GM23338 (cell line): ENCODE results near the gene ATP5PB.

ENCODE experiments used
- EZH2 ChIP-seq: fragments of 200-600 bp; sonication (generic); IDR thresholded peaks from one replicate; pipeline ENCODE4 v1.8.0; 2017; ENCODE audit warnings: antibody characterized with exemption, mild to moderate bottlenecking, low read depth; ENCODE audit not compliant: unreplicated experiment
- EZH2phosphoT487 ChIP-seq: fragments of 200-600 bp; sonication (generic); IDR thresholded peaks from one replicate; pipeline ENCODE4 v1.8.1; 2018; ENCODE audit warnings: antibody characterized with exemption; ENCODE audit not compliant: unreplicated experiment
- JUNB ChIP-seq: IDR thresholded peaks from one replicate; pipeline ENCODE4 v1.6.1; 2016; ENCODE audit warnings: antibody characterized with exemption; ENCODE audit not compliant: unreplicated experiment
- POLR2AphosphoS5 ChIP-seq: IDR thresholded peaks from 2 replicates; pipeline ENCODE4 v1.6.1; 2016; ENCODE audit warnings: antibody characterized with exemption, low read depth
- STAT1 ChIP-seq: IDR thresholded peaks from one replicate; pipeline ENCODE4 v1.6.1; 2016; ENCODE audit warnings: antibody characterized with exemption; ENCODE audit not compliant: unreplicated experiment
- TF ChIP-seq, protein P1 (sequence below), 2 experiments: fragments of 200-600 bp in 1 of 2; sonication (generic) in 1 of 2; conservative IDR thresholded peaks; 2 replicates each; pipeline versions ENCODE4 v1.5.1 to v1.6.1; 2016 to 2017; ENCODE audit warnings: antibody characterized with exemption in 2 of 2, low read depth in 2 of 2, mild to moderate bottlenecking in 2 of 2, moderate library complexity in 1 of 2
- TF ChIP-seq, protein P2 (sequence below): fragments of 250-450 bp; sonication (Bioruptor Pico); IDR thresholded peaks from 2 replicates; pipeline ENCODE4 v1.5.0; 2020; ENCODE audit warnings: mild to moderate bottlenecking, moderate library complexity
- TF ChIP-seq, protein P3 (sequence below): IDR thresholded peaks from 2 replicates; pipeline ENCODE4 v1.6.1; 2016; ENCODE audit warnings: antibody characterized with exemption
- TF ChIP-seq, protein P4 (sequence below): IDR thresholded peaks from one replicate; pipeline ENCODE4 v1.6.1; 2018; ENCODE audit warnings: antibody characterized with exemption; ENCODE audit not compliant: unreplicated experiment

- TF ChIP-seq EZH2 (no peak), POLR2AphosphoS5 (no peak), EZH2phosphoT487 (no peak), STAT1 (no peak), JUNB (no peak)
- TF ChIP-seq, protein P1, sequence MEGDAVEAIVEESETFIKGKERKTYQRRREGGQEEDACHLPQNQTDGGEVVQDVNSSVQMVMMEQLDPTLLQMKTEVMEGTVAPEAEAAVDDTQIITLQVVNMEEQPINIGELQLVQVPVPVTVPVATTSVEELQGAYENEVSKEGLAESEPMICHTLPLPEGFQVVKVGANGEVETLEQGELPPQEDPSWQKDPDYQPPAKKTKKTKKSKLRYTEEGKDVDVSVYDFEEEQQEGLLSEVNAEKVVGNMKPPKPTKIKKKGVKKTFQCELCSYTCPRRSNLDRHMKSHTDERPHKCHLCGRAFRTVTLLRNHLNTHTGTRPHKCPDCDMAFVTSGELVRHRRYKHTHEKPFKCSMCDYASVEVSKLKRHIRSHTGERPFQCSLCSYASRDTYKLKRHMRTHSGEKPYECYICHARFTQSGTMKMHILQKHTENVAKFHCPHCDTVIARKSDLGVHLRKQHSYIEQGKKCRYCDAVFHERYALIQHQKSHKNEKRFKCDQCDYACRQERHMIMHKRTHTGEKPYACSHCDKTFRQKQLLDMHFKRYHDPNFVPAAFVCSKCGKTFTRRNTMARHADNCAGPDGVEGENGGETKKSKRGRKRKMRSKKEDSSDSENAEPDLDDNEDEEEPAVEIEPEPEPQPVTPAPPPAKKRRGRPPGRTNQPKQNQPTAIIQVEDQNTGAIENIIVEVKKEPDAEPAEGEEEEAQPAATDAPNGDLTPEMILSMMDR (conservative IDR thresholded peaks at IDR 0.05; ENCODE audit: low read depth in 2 of 2) = no peak
- TF ChIP-seq, protein P2, sequence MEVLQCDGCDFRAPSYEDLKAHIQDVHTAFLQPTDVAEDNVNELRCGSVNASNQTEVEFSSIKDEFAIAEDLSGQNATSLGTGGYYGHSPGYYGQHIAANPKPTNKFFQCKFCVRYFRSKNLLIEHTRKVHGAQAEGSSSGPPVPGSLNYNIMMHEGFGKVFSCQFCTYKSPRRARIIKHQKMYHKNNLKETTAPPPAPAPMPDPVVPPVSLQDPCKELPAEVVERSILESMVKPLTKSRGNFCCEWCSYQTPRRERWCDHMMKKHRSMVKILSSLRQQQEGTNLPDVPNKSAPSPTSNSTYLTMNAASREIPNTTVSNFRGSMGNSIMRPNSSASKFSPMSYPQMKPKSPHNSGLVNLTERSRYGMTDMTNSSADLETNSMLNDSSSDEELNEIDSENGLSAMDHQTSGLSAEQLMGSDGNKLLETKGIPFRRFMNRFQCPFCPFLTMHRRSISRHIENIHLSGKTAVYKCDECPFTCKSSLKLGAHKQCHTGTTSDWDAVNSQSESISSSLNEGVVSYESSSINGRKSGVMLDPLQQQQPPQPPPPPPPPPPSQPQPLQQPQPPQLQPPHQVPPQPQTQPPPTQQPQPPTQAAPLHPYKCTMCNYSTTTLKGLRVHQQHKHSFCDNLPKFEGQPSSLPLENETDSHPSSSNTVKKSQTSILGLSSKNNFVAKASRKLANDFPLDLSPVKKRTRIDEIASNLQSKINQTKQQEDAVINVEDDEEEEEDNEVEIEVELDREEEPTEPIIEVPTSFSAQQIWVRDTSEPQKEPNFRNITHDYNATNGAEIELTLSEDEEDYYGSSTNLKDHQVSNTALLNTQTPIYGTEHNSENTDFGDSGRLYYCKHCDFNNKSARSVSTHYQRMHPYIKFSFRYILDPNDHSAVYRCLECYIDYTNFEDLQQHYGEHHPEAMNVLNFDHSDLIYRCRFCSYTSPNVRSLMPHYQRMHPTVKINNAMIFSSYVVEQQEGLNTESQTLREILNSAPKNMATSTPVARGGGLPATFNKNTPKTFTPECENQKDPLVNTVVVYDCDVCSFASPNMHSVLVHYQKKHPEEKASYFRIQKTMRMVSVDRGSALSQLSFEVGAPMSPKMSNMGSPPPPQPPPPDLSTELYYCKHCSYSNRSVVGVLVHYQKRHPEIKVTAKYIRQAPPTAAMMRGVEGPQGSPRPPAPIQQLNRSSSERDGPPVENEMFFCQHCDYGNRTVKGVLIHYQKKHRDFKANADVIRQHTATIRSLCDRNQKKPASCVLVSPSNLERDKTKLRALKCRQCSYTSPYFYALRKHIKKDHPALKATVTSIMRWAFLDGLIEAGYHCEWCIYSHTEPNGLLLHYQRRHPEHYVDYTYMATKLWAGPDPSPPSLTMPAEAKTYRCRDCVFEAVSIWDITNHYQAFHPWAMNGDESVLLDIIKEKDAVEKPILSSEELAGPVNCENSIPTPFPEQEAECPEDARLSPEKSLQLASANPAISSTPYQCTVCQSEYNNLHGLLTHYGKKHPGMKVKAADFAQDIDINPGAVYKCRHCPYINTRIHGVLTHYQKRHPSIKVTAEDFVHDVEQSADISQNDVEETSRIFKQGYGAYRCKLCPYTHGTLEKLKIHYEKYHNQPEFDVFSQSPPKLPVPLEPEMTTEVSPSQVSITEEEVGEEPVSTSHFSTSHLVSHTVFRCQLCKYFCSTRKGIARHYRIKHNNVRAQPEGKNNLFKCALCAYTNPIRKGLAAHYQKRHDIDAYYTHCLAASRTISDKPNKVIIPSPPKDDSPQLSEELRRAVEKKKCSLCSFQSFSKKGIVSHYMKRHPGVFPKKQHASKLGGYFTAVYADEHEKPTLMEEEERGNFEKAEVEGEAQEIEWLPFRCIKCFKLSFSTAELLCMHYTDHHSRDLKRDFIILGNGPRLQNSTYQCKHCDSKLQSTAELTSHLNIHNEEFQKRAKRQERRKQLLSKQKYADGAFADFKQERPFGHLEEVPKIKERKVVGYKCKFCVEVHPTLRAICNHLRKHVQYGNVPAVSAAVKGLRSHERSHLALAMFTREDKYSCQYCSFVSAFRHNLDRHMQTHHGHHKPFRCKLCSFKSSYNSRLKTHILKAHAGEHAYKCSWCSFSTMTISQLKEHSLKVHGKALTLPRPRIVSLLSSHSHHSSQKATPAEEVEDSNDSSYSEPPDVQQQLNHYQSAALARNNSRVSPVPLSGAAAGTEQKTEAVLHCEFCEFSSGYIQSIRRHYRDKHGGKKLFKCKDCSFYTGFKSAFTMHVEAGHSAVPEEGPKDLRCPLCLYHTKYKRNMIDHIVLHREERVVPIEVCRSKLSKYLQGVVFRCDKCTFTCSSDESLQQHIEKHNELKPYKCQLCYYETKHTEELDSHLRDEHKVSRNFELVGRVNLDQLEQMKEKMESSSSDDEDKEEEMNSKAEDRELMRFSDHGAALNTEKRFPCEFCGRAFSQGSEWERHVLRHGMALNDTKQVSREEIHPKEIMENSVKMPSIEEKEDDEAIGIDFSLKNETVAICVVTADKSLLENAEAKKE (CRISPR knock-in tag) = no peak
- TF ChIP-seq, protein P3, sequence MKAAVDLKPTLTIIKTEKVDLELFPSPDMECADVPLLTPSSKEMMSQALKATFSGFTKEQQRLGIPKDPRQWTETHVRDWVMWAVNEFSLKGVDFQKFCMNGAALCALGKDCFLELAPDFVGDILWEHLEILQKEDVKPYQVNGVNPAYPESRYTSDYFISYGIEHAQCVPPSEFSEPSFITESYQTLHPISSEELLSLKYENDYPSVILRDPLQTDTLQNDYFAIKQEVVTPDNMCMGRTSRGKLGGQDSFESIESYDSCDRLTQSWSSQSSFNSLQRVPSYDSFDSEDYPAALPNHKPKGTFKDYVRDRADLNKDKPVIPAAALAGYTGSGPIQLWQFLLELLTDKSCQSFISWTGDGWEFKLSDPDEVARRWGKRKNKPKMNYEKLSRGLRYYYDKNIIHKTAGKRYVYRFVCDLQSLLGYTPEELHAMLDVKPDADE = no peak
- TF ChIP-seq, protein P4, sequence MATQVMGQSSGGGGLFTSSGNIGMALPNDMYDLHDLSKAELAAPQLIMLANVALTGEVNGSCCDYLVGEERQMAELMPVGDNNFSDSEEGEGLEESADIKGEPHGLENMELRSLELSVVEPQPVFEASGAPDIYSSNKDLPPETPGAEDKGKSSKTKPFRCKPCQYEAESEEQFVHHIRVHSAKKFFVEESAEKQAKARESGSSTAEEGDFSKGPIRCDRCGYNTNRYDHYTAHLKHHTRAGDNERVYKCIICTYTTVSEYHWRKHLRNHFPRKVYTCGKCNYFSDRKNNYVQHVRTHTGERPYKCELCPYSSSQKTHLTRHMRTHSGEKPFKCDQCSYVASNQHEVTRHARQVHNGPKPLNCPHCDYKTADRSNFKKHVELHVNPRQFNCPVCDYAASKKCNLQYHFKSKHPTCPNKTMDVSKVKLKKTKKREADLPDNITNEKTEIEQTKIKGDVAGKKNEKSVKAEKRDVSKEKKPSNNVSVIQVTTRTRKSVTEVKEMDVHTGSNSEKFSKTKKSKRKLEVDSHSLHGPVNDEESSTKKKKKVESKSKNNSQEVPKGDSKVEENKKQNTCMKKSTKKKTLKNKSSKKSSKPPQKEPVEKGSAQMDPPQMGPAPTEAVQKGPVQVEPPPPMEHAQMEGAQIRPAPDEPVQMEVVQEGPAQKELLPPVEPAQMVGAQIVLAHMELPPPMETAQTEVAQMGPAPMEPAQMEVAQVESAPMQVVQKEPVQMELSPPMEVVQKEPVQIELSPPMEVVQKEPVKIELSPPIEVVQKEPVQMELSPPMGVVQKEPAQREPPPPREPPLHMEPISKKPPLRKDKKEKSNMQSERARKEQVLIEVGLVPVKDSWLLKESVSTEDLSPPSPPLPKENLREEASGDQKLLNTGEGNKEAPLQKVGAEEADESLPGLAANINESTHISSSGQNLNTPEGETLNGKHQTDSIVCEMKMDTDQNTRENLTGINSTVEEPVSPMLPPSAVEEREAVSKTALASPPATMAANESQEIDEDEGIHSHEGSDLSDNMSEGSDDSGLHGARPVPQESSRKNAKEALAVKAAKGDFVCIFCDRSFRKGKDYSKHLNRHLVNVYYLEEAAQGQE = no peak
Measured at GRCh38 chr1:111446546-111446945, 2.7 kb upstream of the ATP5PB start.
